Frontal cortex (tissue), 4 donors: ENCODE data around the gene ZNF174. TPM values are rescaled to one million over a fixed set of nuclear protein-coding genes. Genes with fewer than 3 reads are reported as not detected.

Source experiments
- DNase-seq, 2 donors: peaks; one replicate each; pipeline ENCODE4 v3.0.0; 2012; ENCODE audit warnings: low spot score in 2 of 2
- FAIRE-seq: peaks from 2 replicates; lab custom pipeline; 2012; peaks lifted over from hg19 to GRCh38; lab: Jason Lieb, UNC
- total RNA-seq: library from RNA; depleted of rRNA; stranded (reverse); fragments of >200 nt; gene quantifications from one replicate; pipeline ENCODE4 v1.2.3, GENCODE V29; 2014
- donor health status: control.
- donor health status: control.
- donor health status: control.

The ZNF174 gene
- total RNA-seq, 1 donor from 2014 or later: 10.2 TPM

DNA sequence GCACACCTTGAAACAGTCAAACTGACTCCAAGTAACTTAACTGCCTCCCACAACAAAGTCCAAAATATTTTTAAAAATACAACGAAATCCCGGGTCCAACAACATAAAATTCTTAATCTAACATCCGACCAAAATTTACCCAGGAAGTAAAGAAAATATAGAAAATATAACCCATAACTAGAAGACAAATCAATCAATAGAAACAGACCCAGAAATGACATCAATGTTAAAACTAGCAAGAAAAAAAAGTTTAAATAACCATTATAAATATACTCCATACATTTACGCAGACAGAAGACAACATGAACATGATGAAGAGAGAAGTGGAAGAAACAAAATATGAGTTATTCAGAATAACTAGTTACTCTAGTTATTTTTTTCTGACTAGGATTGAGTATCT is 38.6 kb downstream of the ZNF174 start:
- DNase-seq (no peak), FAIRE-seq (no peak)

- FAIRE-seq (no peak), DNase-seq (peak; percentile 63 to 73)
Observed at GRCh38 chr16:3443108-3444031, 42.4 kb downstream of the ZNF174 start, which contains the start of the genes NAA60 and ZNF597. Gene NAA60, plus strand, starts transcription at chr16:3443680. Its CDS starts 32,548 bp downstream, at chr16:3476228. Gene ZNF597, minus strand, starts transcription at chr16:3443504. Its CDS starts 351 bp downstream, at chr16:3443153.

DNA sequence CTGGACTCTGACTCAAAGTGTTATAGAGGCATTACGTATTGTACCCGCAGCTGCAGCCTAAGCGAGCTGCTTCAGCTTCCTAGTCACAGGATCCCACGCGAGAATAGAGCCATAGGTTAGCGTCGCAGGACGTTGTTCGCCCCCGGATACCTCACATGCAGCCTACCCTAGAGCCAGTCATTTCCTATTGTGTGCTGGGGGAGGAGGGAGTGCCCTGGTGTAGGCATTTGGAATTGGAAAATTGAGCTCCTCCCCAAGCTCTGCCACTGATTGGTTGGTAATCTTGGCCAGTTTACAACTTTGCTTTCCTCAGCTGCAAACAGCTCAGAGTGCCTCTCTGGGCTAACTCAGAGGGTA is 43.0 kb downstream of the ZNF174 start:
- no peak for DNase-seq
- no peak for FAIRE-seq

- no peak for FAIRE-seq
- no peak for DNase-seq
Observed at GRCh38 chr16:3454093-3454492, 53.1 kb downstream of the ZNF174 start.

DNA sequence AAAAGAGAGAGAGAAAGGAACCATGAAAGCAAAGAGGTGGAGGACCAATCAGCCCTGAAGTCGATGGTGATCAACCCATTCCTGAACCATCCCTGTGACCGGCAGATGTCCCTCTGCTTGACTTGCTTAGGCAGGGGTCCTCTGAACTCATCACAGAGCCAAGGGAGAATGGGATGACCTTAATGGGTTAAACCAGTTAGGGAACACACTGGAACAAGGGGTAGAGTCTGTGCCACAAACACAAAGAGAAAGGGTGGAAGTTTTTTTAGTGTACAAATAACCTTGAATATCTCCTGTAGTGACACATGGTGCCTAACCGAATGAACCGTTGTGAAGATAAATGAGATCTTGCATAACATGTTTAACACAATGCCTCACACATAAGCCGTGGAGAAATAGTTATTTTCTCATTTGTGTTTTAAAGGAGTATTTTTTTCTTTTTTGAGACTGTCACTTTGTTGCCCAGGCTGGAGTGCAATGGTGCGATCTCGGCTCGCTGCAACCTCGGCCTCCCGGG is 53.7 kb downstream of the ZNF174 start:
- DNase-seq (no peak), FAIRE-seq (no peak)

DNA sequence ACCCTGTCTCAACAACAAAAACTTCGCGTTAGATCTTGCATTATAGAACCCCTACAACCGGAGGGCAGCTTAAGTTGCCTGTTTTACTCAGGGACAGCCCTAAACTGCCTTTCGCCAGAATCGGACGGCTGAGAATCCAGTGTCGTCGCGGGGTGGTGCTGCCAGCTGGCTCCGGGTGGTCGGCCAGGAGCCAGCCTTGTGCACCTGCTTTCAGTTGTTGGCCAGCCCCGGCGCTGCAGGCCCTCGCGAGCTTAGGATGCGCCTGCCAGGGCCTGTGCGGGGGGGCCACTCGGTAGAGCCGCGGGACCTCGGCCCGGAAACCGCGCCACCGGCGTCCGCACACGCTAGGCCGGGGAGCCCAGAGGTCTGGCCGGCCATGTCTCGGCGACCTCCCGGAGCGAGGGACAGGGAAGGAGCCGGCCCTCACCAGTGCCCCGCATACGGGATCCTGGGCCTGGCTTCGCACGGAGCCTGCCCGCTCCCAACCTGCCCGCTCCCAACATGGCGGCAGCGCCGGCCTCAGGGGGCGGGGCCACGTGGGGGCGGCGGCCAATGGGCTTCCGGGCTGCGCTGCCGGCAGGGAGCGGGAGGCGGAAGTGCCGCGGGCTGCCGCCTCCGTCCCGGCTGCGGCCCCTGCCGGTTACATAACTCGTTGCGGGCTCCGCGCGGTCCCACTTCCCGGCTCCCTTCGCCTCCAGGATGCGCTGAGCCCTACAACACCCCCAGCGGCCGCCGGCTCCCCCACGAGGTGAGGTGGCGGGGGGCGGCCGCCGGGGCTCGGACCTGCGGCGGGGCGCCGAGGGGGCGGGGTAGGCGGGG is 56.6 kb downstream of the ZNF174 start:
- peak; percentile 99 to 100 for DNase-seq
- no peak for FAIRE-seq

- FAIRE-seq (no peak), DNase-seq (no peak)
Observed at GRCh38 chr16:3458278-3458851, 57.4 kb downstream of the ZNF174 start.

DNA sequence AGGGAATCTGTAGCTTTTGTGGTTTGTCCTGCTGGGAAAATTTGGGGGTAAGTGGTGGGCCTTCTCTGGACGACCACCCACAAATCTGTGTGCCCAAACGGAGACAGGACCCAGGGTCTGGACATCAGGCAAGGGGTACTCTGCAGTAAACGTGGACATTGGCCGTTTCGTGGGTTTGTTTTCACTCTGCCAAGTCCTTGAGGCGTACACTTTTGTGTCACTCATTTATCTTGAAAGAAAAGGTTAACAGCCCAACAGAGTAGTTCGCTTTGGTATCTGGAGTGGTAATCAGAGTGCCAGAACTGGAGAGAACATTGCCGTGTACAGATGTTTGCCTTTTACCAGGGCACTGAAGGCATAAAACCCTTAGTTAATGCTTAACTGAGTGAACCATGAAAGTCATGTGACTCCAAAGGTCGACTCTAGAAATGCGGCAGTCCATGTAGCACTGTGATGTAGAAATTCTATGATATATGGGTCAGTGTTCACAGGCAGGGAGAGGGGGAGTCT is 57.9 kb downstream of the ZNF174 start:
- FAIRE-seq (no peak), DNase-seq (no peak)

Other genes starting within 250 kb of the ZNF174 start
- gene OR1F1, start 213.0 kb upstream of the ZNF174 start, total RNA-seq: 0.41 TPM
- 16.7 TPM for gene ZNF200, start 166.1 kb upstream of the ZNF174 start, total RNA-seq
- under 0.01 TPM for gene MEFV, start 144.6 kb upstream of the ZNF174 start, total RNA-seq
- 45.7 TPM for gene ZNF263, start 117.7 kb upstream of the ZNF174 start, total RNA-seq
- 22.0 TPM for gene TIGD7, start 95.8 kb upstream of the ZNF174 start, total RNA-seq
- gene ZNF75A, start 95.7 kb upstream of the ZNF174 start, total RNA-seq: 33.4 TPM
- gene OR2C1, start 45.3 kb upstream of the ZNF174 start, total RNA-seq: 0.82 TPM
- 8.6 TPM for gene ZSCAN32, start 211 bp upstream of the ZNF174 start, total RNA-seq
- 4.9 TPM for gene ZNF597, start 42.3 kb downstream of the ZNF174 start, total RNA-seq
- 9.4 TPM for gene NAA60, start 42.5 kb downstream of the ZNF174 start, total RNA-seq
- gene C16orf90, start 94.3 kb downstream of the ZNF174 start, total RNA-seq: not detected
- 42.0 TPM for gene CLUAP1, start 99.8 kb downstream of the ZNF174 start, total RNA-seq
- 0.41 TPM for gene NLRC3, start 176.2 kb downstream of the ZNF174 start, total RNA-seq
- 4.5 TPM for gene SLX4, start 210.4 kb downstream of the ZNF174 start, total RNA-seq